Heart right ventricle (tissue), 16 donors: ENCODE data around the gene CLCNKA. TPM values are rescaled to one million over a fixed set of nuclear protein-coding genes. Genes with fewer than 3 reads are reported as not detected.

Experiments
- ATAC-seq, 8 donors: fragments of 200-7000 bp; cut with Tn5 transposase; one replicate each; pipeline ENCODE4 v1.9.1; 2020; ENCODE audit warnings: mild to moderate bottlenecking in 8 of 8, moderate library complexity in 8 of 8, moderate number of reproducible peaks in 1 of 8
- DNase-seq, 2 donors: peaks; one replicate each; pipeline ENCODE4 v3.0.0-alpha.2; 2020
- H3K27ac ChIP-seq, 10 donors: fragments of 200-600 bp; sonication (generic) in 2 of 10; one replicate each; pipeline versions ENCODE4 v1.5.0 to v1.8.0; 2020 to 2022; ENCODE audit warnings: mild to moderate bottlenecking in 3 of 10
- H3K27me3 ChIP-seq, 7 donors: fragments of 200-600 bp; one replicate each; pipeline ENCODE4 v1.8.0; 2021 to 2022; ENCODE audit warnings: mild to moderate bottlenecking in 2 of 7
- H3K36me3 ChIP-seq, 9 donors: fragments of 200-600 bp; sonication (generic) in 1 of 9; one replicate each; pipeline versions ENCODE4 v1.5.0 to v1.8.0; 2020 to 2022; ENCODE audit warnings: mild to moderate bottlenecking in 2 of 9
- H3K4me1 ChIP-seq, 9 donors: fragments of 200-600 bp; sonication (generic) in 1 of 9; one replicate each; pipeline versions ENCODE4 v1.5.0 to v1.8.0; 2020 to 2022; ENCODE audit warnings: mild to moderate bottlenecking in 4 of 9
- H3K4me3 ChIP-seq, 10 donors: fragments of 200-600 bp; sonication (generic) in 2 of 10; one replicate each; pipeline versions ENCODE4 v1.5.0 to v1.8.0; 2020 to 2022; ENCODE audit warnings: mild to moderate bottlenecking in 7 of 10, moderate library complexity in 2 of 10
- H3K9me3 ChIP-seq, 11 donors: fragments of 200-600 bp in 10 of 11; sonication (generic) in 2 of 11; one replicate each; pipeline versions ENCODE4 v1.5.0 to v1.8.0; 2013 to 2022; ENCODE audit warnings: mild to moderate bottlenecking in 2 of 11, control low read depth in 1 of 11, moderate library complexity in 1 of 11
- WGBS, 2 donors: extraction: QIAGEN DNeasy Blood & Tissue Kit; methylation state at CpG; one replicate each; pipeline ENCODE4 v1.1.7; 2013; ENCODE audit warnings: inconsistent platforms in 1 of 2; 5-methylcytosine and 5-hydroxymethylcytosine counted together
- intact Hi-C, 10 donors: fragments of 100-400 bp; cut with DNase I; formaldehyde crosslinking; loops; one replicate each; pipeline versions ENCODE4 v1.11.1 to v1.14.2; 2022
- polyA plus RNA-seq, 2 donors: library from polyadenylated mRNA; stranded (reverse); fragments of 200-250 nt; gene quantifications; one replicate each; pipeline ENCODE4 v1.2.3, GENCODE V29; 2013
- total RNA-seq, 10 donors: library from RNA; stranded (reverse); fragmentation: NEBNext Ultra II Directional in 3 of 10; extraction: Animal tissue kit (Norgen Biotek cat#: 25700) in 3 of 10; gene quantifications; one replicate each; pipeline versions ENCODE4 v1.2.1 to v1.2.4, GENCODE V29; 2021 to 2023
- TF ChIP-seq, protein P1 (sequence below), 9 donors: fragments of 200-600 bp; sonication (generic) in 2 of 9; IDR thresholded peaks; one replicate each; pipeline versions ENCODE4 v1.5.0 to v1.8.0; 2021 to 2022; ENCODE audit warnings: antibody characterized with exemption in 9 of 9, mild to moderate bottlenecking in 5 of 9, moderate library complexity in 1 of 9
- donor health status: Arrhythmogenic right ventricular cardiomyopathy.
- donor health status: ischemic (EF 13 %, LVEDD 7.1; RV severe dilation, severe dysfunction).
- donor health status: healthy with polysubstance abuse.
- donor health status: DM: no; HTN: yes; CAD: no.
- donor health status: DM: no; HTN: no; CAD: no.
- donor health status: ischemic (EF 25% LVEDD 6.9; RV normal size, moderate dysfunction).
- donor health status: ischemic (EF 25% LVEDD 5.7; RV mildly dilated, moderate dysfunction).
- donor health status: healthy.
- donor health status: DM: yes; HTN: yes; CAD: no.
- donor health status: Ischemic cardiomyopathy.
- donor health status: ischemic (EF 35%, LVEDD 5.7; RV mildly dilated, moderate dysfunction).
- donor health status: nonischemic (EF 11% LVEDD 7.7; RV severe dilation, severe dysfunction).
- donor health status: DM: yes; HTN: yes; CAD: no.
- donor health status: PGD.
- donor health status: ischemic (EF 29% LVEDD 5.4; RV normal size, mild dysfunction).
- donor health status: nonischemic (EF 23%, LVEDD 6.1; RV moderate dilation, normal function).

CLCNKA gene
- total and polyA plus RNA-seq, 12 donors, result 0.19 to 1.0 (median 0.35) TPM; not detected in 1

DNA sequence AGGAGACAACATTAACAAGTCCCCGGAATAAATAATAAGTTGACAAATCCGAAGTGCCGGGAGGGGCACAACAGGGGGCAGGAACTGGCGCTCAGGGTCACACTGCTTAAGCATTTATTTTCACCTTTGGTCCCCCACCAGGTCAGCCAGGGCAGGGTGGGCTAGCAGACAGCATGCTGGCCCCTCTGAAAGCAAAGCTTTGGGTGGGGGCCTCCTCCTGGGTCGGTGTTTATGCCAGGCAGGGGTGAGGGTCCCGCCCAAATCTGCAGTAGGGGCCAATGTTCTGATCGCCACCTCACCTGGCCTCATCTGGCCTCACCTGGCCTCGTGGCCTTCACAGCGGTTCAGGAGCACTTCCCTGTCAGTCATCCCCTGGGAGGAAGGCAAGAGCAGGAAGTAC, 59.8 kb downstream of the CLCNKA start:
- Histone ChIP-seq H3K4me3 (no peak overlapping the region), H3K36me3 (no peaks in the 10 kb centered on the region), H3K9me3 (no peaks in the 10 kb centered on the region), H3K27me3 (no peaks in the 10 kb centered on the region), H3K4me1 (peaks cover 5 to 62% (median 22%) of the 10 kb centered on the region in 9 donors), H3K27ac (peak overlapping the region in 4 of 10 donors; percentile 9 to 54 (median 35))
- intact Hi-C loops, result loop anchor here in 9 of 10 donors (2.0 to 10.0 kb wide), 9 partner anchors 46 to 281 kb away; partner anchors contain the start of gene CPLANE2 (in 1 of the 9)
- DNase-seq (no peak), ATAC-seq (no peak)
- TF ChIP-seq, protein P1, sequence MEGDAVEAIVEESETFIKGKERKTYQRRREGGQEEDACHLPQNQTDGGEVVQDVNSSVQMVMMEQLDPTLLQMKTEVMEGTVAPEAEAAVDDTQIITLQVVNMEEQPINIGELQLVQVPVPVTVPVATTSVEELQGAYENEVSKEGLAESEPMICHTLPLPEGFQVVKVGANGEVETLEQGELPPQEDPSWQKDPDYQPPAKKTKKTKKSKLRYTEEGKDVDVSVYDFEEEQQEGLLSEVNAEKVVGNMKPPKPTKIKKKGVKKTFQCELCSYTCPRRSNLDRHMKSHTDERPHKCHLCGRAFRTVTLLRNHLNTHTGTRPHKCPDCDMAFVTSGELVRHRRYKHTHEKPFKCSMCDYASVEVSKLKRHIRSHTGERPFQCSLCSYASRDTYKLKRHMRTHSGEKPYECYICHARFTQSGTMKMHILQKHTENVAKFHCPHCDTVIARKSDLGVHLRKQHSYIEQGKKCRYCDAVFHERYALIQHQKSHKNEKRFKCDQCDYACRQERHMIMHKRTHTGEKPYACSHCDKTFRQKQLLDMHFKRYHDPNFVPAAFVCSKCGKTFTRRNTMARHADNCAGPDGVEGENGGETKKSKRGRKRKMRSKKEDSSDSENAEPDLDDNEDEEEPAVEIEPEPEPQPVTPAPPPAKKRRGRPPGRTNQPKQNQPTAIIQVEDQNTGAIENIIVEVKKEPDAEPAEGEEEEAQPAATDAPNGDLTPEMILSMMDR (IDR thresholded peaks at IDR 0.05), result no peak
- 76 to 77% methylated on average over 9 of the region's 9 CpGs for WGBS, 2 donors

DNA sequence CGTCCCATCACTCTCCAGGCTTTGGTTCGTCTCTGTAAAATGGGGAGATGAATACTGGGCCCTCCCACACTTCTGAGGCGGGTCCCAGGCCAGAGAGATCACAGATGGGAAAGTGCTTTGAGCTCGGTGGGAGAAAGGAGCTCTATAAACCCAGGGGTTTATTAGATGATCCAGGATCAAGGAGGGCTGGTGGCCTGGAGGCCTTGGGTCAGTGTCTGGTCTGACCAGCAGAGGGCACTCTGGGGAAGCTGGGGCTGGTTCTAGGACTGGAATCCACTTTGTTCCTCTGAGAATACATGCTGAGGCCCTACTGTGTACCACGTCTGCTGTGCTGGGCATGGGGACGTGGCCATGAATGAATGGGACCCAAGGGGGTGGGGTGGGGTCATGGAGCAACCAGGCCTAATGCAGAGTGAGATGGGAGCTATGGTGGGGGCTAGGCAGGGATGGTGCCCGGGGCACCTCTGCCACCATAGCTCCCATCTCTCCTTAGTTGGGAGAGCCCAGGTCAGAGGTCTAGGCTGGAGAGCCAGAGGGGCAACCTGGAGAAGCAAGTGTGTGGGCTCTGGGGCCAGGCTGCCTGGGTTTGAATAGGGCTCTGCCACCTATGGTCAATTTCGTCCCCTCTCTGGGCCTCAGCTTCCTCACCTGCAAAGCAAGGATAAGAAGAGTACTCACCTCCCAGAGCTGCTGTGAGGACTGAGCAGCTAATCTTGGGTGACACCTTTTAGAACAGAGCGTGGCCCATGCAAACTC, 60.6 kb downstream of the CLCNKA start:
- ATAC-seq, result peak; percentile 31 to 64 (median 46)
- no peaks in the 10 kb centered on the region for H3K36me3 ChIP-seq
- no peaks in the 10 kb centered on the region for H3K9me3 ChIP-seq
- TF ChIP-seq, protein P1 (IDR thresholded peaks at IDR 0.05), result peak; percentile 71 to 93 (median 92)
- peak overlapping the region in 6 of 10 donors; percentile 9 to 54 (median 28) for H3K27ac ChIP-seq
- H3K4me3 ChIP-seq, result no peak overlapping the region
- peak; percentile 57 to 78 for DNase-seq
- intact Hi-C loops, result loop anchor here in 8 of 10 donors (2.0 to 10.0 kb wide), 9 partner anchors 45 to 280 kb away; partner anchors contain the start of gene CPLANE2 (in 1 of the 8)
- H3K4me1 ChIP-seq, result peaks cover 5 to 55% (median 22%) of the 10 kb centered on the region in 9 donors
- H3K27me3 ChIP-seq, result no peaks in the 10 kb centered on the region
- WGBS, 2 donors, result 71% methylated on average over 9 of the region's 9 CpGs

DNA sequence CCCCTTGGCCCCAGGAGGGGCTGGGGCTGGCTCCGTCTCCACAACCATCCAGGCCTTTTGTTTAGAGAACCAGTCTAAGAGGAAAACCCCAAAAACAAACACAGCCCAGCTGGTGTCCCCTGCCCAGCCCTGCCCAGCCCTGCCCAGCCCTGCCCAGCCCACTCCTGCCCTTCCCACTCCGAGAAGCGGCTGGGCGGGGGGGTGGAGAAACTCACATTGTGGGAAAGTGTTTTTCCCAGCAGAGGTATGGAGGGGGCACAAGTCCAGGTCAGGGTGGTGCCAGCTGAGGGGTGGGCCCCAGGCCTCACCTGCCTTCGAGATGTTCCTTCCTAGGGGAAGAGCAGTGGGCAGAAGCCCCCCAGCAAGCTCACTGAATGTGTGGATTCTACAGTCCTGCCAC, 61.6 kb downstream of the CLCNKA start:
- 88 to 95% methylated on average over 5 of the region's 5 CpGs for WGBS, 2 donors
- Histone ChIP-seq H3K36me3 (no peaks in the 10 kb centered on the region), H3K4me3 (no peak overlapping the region), H3K4me1 (peaks cover 8 to 65% (median 28%) of the 10 kb centered on the region in 9 donors), H3K27me3 (no peaks in the 10 kb centered on the region), H3K27ac (peak overlapping the region in 1 of 10 donors; percentile 54), H3K9me3 (no peaks in the 10 kb centered on the region)
- ATAC-seq (no peak), DNase-seq (no peak)
- intact Hi-C loops, result loop anchor here in 8 of 10 donors (2.0 to 10.0 kb wide), 9 partner anchors 44 to 279 kb away; partner anchors contain the start of gene CPLANE2 (in 1 of the 8)
- TF ChIP-seq, protein P1 (IDR thresholded peaks at IDR 0.05), result no peak

Other genes starting within 250 kb of the CLCNKA start
- gene UQCRHL, start 214.4 kb upstream of the CLCNKA start, total RNA-seq, result 1 to 10 TPM; 2.1 to 6.3 (median 3.2) TPM
- 1 to 10 TPM; 4.5 to 8.6 TPM for gene UQCRHL, start 214.4 kb upstream of the CLCNKA start, polyA plus RNA-seq
- gene SPEN, start 174.3 kb upstream of the CLCNKA start, total RNA-seq, result 10 to 100 TPM; 24.1 to 34.4 (median 28.1) TPM
- 10 to 100 TPM; 11.2 to 12.4 TPM for gene SPEN, start 174.3 kb upstream of the CLCNKA start, polyA plus RNA-seq
- gene ZBTB17, start 45.9 kb upstream of the CLCNKA start, total RNA-seq, result 10 to 100 TPM; 16.4 to 25.0 (median 20.4) TPM
- 10 to 100 TPM; 27.3 to 54.9 TPM for gene ZBTB17, start 45.9 kb upstream of the CLCNKA start, polyA plus RNA-seq
- under 1 TPM in 5 of 10 donors, not detected in 5; 0.15 to 0.79 (median 0.28) TPM for gene SRARP, start 17.8 kb upstream of the CLCNKA start, total RNA-seq
- under 1 TPM; 0.35 to 0.95 TPM for gene SRARP, start 17.8 kb upstream of the CLCNKA start, polyA plus RNA-seq
- gene HSPB7, start 4.0 kb upstream of the CLCNKA start, total RNA-seq, result 1,000 to 10,000 TPM; 4,333 to 6,303 (median 4,923) TPM
- gene HSPB7, start 4.0 kb upstream of the CLCNKA start, polyA plus RNA-seq, result 1,000 to 10,000 TPM; 5,521 to 6,425 TPM
- gene CLCNKB, start 21.7 kb downstream of the CLCNKA start, total RNA-seq, result 1 to 10 TPM; 1.2 to 3.4 (median 2.0) TPM
- 1 to 10 TPM in 1 of 2 donors, under 1 TPM in 1; 0.57 to 2.1 TPM for gene CLCNKB, start 21.7 kb downstream of the CLCNKA start, polyA plus RNA-seq
- gene FAM131C, start 51.6 kb downstream of the CLCNKA start, total RNA-seq, result 10 to 100 TPM in 1 of 10 donors, 1 to 10 TPM in 8, under 1 TPM in 1; 0.72 to 11.8 (median 2.4) TPM
- gene FAM131C, start 51.6 kb downstream of the CLCNKA start, polyA plus RNA-seq, result 1 to 10 TPM in 1 of 2 donors, under 1 TPM in 1; 0.86 to 6.4 TPM
- 10 to 100 TPM in 9 of 10 donors, 1 to 10 TPM in 1; 8.3 to 25.1 (median 11.9) TPM for gene EPHA2, start 134.0 kb downstream of the CLCNKA start, total RNA-seq
- 1 to 10 TPM; 7.8 to 9.3 TPM for gene EPHA2, start 134.0 kb downstream of the CLCNKA start, polyA plus RNA-seq
- 1 to 10 TPM in 7 of 10 donors, under 1 TPM in 3; 0.49 to 3.0 (median 1.6) TPM for gene ARHGEF19, start 190.6 kb downstream of the CLCNKA start, total RNA-seq
- 1 to 10 TPM; 1.9 to 5.4 TPM for gene ARHGEF19, start 190.6 kb downstream of the CLCNKA start, polyA plus RNA-seq
- 10 to 100 TPM in 2 of 10 donors, 1 to 10 TPM in 8; 3.9 to 11.1 (median 7.2) TPM for gene CPLANE2, start 215.1 kb downstream of the CLCNKA start, total RNA-seq
- 1 to 10 TPM; 2.2 to 2.3 TPM for gene CPLANE2, start 215.1 kb downstream of the CLCNKA start, polyA plus RNA-seq